Chondrocyte (in vitro differentiated cells): ENCODE data around the gene JPH3. TPM values are rescaled to one million over a fixed set of nuclear protein-coding genes. Genes with fewer than 3 reads are reported as not detected.
A peak's percentile ranks its signal among the peaks of the same experiment; 100 is the strongest.

Experiments used
- DNase-seq: peaks from one replicate; pipeline ENCODE4 v3.0.0; 2021; ENCODE audit warnings: mixed read lengths, low spot score
- H3K27ac Mint-ChIP-seq: one replicate; pipeline ENCODE4 v1.8.0; 2021; ENCODE audit warnings: mild to moderate bottlenecking, moderate library complexity, mixed read lengths; ENCODE audit not compliant: unreplicated experiment
- H3K27me3 Mint-ChIP-seq: 2 replicates; pipeline ENCODE4 v1.8.0; 2021; ENCODE audit warnings: low read depth, mixed read lengths
- H3K36me3 Mint-ChIP-seq: 2 replicates; pipeline ENCODE4 v1.8.0; 2021; ENCODE audit warnings: low read depth, mixed read lengths
- H3K4me1 Mint-ChIP-seq: 2 replicates; pipeline ENCODE4 v1.8.0; 2021; ENCODE audit warnings: low read depth, mild to moderate bottlenecking, mixed read lengths
- H3K4me3 Mint-ChIP-seq: one replicate; pipeline ENCODE4 v1.8.0; 2021; ENCODE audit warnings: mild to moderate bottlenecking, moderate library complexity, mixed read lengths; ENCODE audit not compliant: unreplicated experiment
- H3K9me3 Mint-ChIP-seq: 2 replicates; pipeline ENCODE4 v1.8.0; 2021; ENCODE audit warnings: low read depth, mixed read lengths
- CTCF ChIP-seq: fragments of 200-600 bp; sonication (generic); IDR thresholded peaks from 2 replicates; pipeline ENCODE4 v1.5.0; 2021; ENCODE audit warnings: antibody characterized with exemption, mild to moderate bottlenecking, moderate library complexity
- total RNA-seq: library from RNA; stranded (reverse); gene quantifications from 3 replicates; pipeline ENCODE4 v1.2.1, GENCODE V29; 2021

Gene JPH3
- total RNA-seq, 1 donor from 2014 or later = 1.2 TPM

- H3K4me3 Mint-ChIP-seq = no peak overlapping the region
- peaks cover 47% of the 10 kb centered on the region for H3K27me3 Mint-ChIP-seq
- no peaks in the 10 kb centered on the region for H3K4me1 Mint-ChIP-seq
- H3K36me3 Mint-ChIP-seq = no peaks in the 10 kb centered on the region
- no peak for TF ChIP-seq CTCF
- peak; percentile 51 for DNase-seq
- H3K27ac Mint-ChIP-seq = no peak overlapping the region
- no peaks in the 10 kb centered on the region for H3K9me3 Mint-ChIP-seq
Observed at GRCh38 chr16:87611456-87611855, 9.1 kb downstream of the JPH3 start.

- H3K4me3 Mint-ChIP-seq = no peak overlapping the region
- TF ChIP-seq CTCF = no peak
- no peaks in the 10 kb centered on the region for H3K4me1 Mint-ChIP-seq
- no peak overlapping the region for H3K27ac Mint-ChIP-seq
- no peaks in the 10 kb centered on the region for H3K9me3 Mint-ChIP-seq
- DNase-seq = peak; percentile 37
- no peaks in the 10 kb centered on the region for H3K36me3 Mint-ChIP-seq
- H3K27me3 Mint-ChIP-seq = peaks cover 42% of the 10 kb centered on the region
Observed at GRCh38 chr16:87613961-87614360, 11.7 kb downstream of the JPH3 start.

GRCh38 chr16:87615621-87616041 lies 13.3 kb downstream of the JPH3 start:
- Mint-ChIP-seq H3K4me1 (no peaks in the 10 kb centered on the region), H3K36me3 (no peaks in the 10 kb centered on the region)

GRCh38 chr16:87616556-87616955 lies 14.2 kb downstream of the JPH3 start:
- H3K4me3 Mint-ChIP-seq = no peak overlapping the region
- TF ChIP-seq CTCF = no peak
- no peaks in the 10 kb centered on the region for H3K9me3 Mint-ChIP-seq
- DNase-seq = peak; percentile 65
- peaks cover 36% of the 10 kb centered on the region for H3K27me3 Mint-ChIP-seq
- H3K27ac Mint-ChIP-seq = no peak overlapping the region
- H3K4me1 Mint-ChIP-seq = no peaks in the 10 kb centered on the region
- no peaks in the 10 kb centered on the region for H3K36me3 Mint-ChIP-seq

More at GRCh38 chr16:87615621-87616041, 13.3 kb downstream of the JPH3 start:
- H3K27me3 Mint-ChIP-seq = peaks cover 44% of the 10 kb centered on the region
- no peak overlapping the region for H3K27ac Mint-ChIP-seq
- H3K4me3 Mint-ChIP-seq = no peak overlapping the region
- no peaks in the 10 kb centered on the region for H3K9me3 Mint-ChIP-seq
- no peak for TF ChIP-seq CTCF
- peak; percentile 67 for DNase-seq

GRCh38 chr16:87618216-87618615 lies 15.9 kb downstream of the JPH3 start:
- peak; percentile 82 for DNase-seq
- no peak for TF ChIP-seq CTCF
- Mint-ChIP-seq H3K36me3 (no peaks in the 10 kb centered on the region), H3K27me3 (peaks cover 34% of the 10 kb centered on the region), H3K4me3 (no peak overlapping the region), H3K4me1 (no peaks in the 10 kb centered on the region), H3K9me3 (no peaks in the 10 kb centered on the region), H3K27ac (no peak overlapping the region)
